ENCODE results near the gene USP53. TPM values are rescaled to one million over a fixed set of nuclear protein-coding genes. Genes with fewer than 3 reads are reported as not detected.

The USP53 gene
- total RNA-seq, 1 experiment from 2014 or later: 20.1 TPM

DNA sequence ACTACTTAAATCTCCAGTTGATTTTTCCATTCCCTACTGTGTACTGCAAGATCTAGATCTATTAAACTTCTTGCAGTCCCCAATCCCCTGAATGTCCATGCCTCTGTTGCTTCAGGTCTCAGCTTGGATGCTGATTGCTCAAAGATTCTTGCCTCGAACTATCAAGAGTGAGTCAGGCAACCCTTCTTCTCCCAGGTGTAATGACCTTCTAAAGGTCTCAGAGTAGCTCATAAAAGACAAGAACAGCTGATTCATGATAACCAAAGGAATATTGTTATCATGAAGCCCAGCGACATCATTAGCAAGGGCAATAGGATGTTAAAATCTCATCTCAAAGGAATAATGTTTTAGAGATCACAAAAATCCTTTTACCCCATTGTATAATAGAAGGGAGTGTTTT is 116.2 kb downstream of the USP53 start:
- ChIA-PET POLR2A (no interaction called here), CTCF (no interaction called here)
- H3K36me3 Mint-ChIP-seq: no peaks in the 10 kb centered on the region
- TF ChIP-seq ZNF416 (CRISPR knock-in tag; IDR thresholded peaks at IDR 0.05) (no peak), ZNF138 (CRISPR knock-in tag; conservative IDR thresholded peaks at IDR 0.05) (no peak), ZBTB21 (CRISPR knock-in tag; IDR thresholded peaks at IDR 0.05; ENCODE audit: borderline replicate concordance) (no peak), ESRRA (CRISPR knock-in tag; IDR thresholded peaks at IDR 0.05; ENCODE audit: borderline replicate concordance) (no peak), GABPB1 (CRISPR knock-in tag; IDR thresholded peaks at IDR 0.05) (no peak), JUN (CRISPR knock-in tag; IDR thresholded peaks at IDR 0.05) (no peak), MYBL2 (CRISPR knock-in tag; IDR thresholded peaks at IDR 0.05) (no peak), ZNF121 (CRISPR knock-in tag; IDR thresholded peaks at IDR 0.05) (no peak), KAT7 (CRISPR knock-in tag; IDR thresholded peaks at IDR 0.05; ENCODE audit: borderline replicate concordance) (no peak), MXD4 (CRISPR knock-in tag; IDR thresholded peaks at IDR 0.05; ENCODE audit: borderline replicate concordance) (no peak), JAZF1 (CRISPR knock-in tag; IDR thresholded peaks at IDR 0.05) (no peak), IRF2 (CRISPR knock-in tag; IDR thresholded peaks at IDR 0.05; ENCODE audit: borderline replicate concordance, low read depth) (no peak), FOXJ3 (CRISPR knock-in tag; IDR thresholded peaks at IDR 0.05; ENCODE audit: borderline replicate concordance) (no peak)
- TF ChIP-seq, protein P1, sequence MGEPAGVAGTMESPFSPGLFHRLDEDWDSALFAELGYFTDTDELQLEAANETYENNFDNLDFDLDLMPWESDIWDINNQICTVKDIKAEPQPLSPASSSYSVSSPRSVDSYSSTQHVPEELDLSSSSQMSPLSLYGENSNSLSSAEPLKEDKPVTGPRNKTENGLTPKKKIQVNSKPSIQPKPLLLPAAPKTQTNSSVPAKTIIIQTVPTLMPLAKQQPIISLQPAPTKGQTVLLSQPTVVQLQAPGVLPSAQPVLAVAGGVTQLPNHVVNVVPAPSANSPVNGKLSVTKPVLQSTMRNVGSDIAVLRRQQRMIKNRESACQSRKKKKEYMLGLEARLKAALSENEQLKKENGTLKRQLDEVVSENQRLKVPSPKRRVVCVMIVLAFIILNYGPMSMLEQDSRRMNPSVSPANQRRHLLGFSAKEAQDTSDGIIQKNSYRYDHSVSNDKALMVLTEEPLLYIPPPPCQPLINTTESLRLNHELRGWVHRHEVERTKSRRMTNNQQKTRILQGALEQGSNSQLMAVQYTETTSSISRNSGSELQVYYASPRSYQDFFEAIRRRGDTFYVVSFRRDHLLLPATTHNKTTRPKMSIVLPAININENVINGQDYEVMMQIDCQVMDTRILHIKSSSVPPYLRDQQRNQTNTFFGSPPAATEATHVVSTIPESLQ (CRISPR knock-in tag; IDR thresholded peaks at IDR 0.05): no peak
- TF ChIP-seq, protein P2, sequence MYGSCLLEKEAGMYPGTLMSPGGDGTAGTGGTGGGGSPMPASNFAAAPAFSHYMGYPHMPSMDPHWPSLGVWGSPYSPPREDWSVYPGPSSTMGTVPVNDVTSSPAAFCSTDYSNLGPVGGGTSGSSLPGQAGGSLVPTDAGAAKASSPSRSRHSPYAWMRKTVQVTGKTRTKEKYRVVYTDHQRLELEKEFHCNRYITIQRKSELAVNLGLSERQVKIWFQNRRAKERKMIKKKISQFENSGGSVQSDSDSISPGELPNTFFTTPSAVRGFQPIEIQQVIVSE (CRISPR knock-in tag; IDR thresholded peaks at IDR 0.05; ENCODE audit: borderline replicate concordance): no peak
- TF ChIP-seq, protein P3, sequence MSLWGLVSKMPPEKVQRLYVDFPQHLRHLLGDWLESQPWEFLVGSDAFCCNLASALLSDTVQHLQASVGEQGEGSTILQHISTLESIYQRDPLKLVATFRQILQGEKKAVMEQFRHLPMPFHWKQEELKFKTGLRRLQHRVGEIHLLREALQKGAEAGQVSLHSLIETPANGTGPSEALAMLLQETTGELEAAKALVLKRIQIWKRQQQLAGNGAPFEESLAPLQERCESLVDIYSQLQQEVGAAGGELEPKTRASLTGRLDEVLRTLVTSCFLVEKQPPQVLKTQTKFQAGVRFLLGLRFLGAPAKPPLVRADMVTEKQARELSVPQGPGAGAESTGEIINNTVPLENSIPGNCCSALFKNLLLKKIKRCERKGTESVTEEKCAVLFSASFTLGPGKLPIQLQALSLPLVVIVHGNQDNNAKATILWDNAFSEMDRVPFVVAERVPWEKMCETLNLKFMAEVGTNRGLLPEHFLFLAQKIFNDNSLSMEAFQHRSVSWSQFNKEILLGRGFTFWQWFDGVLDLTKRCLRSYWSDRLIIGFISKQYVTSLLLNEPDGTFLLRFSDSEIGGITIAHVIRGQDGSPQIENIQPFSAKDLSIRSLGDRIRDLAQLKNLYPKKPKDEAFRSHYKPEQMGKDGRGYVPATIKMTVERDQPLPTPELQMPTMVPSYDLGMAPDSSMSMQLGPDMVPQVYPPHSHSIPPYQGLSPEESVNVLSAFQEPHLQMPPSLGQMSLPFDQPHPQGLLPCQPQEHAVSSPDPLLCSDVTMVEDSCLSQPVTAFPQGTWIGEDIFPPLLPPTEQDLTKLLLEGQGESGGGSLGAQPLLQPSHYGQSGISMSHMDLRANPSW (CRISPR knock-in tag; conservative IDR thresholded peaks at IDR 0.05; ENCODE audit: low read depth): no peak
- TF ChIP-seq, protein P4, sequence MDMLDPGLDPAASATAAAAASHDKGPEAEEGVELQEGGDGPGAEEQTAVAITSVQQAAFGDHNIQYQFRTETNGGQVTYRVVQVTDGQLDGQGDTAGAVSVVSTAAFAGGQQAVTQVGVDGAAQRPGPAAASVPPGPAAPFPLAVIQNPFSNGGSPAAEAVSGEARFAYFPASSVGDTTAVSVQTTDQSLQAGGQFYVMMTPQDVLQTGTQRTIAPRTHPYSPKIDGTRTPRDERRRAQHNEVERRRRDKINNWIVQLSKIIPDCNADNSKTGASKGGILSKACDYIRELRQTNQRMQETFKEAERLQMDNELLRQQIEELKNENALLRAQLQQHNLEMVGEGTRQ (CRISPR knock-in tag; IDR thresholded peaks at IDR 0.05): no peak
- H3K27me3 Mint-ChIP-seq (ENCODE audit: low read depth): peaks cover 2% of the 10 kb centered on the region; the same call in 1 of the 2 replicates
- ATAC-seq (no peak), DNase-seq (ENCODE audit: low spot score) (no peak)
- no peaks in the 10 kb centered on the region for H3K4me1 Mint-ChIP-seq
- H3K27ac Mint-ChIP-seq: no peak overlapping the region
- no peaks in the 10 kb centered on the region for H3K9me3 Mint-ChIP-seq
- H3K4me3 Mint-ChIP-seq: no peak overlapping the region

DNA sequence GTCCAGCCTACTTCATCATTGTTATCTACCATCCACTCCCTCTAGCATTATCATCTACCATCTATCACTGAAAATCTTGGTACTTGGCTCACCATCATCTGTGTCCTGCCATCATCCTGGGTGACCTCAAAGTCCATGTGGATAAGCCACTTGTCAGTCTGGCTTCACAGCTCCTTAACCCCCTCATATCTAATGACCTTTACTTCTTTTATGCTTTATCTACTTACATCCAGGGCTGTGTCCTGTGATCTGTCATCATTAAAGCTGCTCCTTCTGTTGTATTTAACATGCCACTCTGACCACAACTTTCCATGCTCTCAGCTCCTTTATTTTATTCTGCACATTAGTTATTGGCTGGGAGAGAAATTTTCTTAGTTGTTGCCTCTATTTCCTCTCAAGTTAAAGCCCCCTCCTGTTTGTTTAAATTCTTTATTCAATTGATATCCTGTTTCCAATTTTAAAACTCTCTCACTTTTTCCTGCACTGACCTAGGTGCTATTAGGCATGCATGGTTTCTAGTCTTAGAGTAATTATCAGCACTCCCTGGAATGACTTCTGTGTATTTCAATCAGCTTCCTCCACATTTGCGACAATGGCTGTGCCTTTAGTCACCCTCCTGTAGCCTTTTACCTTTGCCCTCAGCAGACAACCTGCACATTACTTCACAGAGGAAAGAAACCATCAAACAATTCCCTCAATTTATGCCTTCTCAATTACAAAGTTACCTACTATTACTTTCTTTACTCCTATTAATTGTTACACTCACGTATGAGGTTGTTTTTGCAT is 117.5 kb downstream of the USP53 start:
- Mint-ChIP-seq H3K36me3 (no peaks in the 10 kb centered on the region), H3K4me3 (no peak overlapping the region), H3K4me1 (no peaks in the 10 kb centered on the region), H3K9me3 (no peaks in the 10 kb centered on the region), H3K27me3 (ENCODE audit: low read depth) (peaks cover 2% of the 10 kb centered on the region; the same call in 1 of the 2 replicates), H3K27ac (no peak overlapping the region)
- POLR2A ChIA-PET: no interaction called here
- ATAC-seq (no peak), DNase-seq (ENCODE audit: low spot score) (no peak)
- CTCF ChIA-PET: no interaction called here
- TF ChIP-seq, protein P5, sequence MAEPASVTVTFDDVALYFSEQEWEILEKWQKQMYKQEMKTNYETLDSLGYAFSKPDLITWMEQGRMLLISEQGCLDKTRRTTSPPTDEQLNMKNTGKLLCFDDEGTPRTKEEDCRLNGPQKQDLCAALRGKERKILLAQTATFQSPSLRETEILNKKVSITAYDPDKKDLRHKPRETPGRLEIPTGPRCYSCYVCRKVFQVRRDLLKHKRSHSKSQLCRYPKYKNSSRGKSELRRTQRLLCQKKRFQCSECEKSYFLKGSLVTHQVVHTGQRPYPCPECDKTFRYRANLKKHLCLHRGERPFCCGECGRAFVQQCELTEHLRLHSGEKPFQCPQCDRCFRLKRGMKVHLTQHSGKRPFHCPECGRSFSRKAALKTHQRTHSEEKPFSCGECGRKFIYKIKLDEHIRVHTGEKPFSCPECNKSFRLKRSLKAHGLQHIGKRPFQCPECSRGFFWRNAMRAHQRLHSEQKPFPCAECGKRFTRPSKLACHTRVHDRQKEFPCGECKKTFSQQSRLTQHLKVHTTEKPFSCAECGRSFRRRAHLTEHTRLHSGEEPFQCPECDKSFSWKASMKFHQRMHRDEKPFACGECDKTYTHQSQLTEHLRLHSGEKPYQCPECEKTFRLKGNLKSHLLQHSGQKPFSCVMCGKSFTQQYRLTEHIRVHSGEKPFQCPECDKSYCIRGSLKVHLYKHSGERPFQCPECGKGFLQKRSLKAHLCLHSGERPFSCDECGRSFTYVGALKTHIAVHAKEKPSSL (CRISPR knock-in tag; conservative IDR thresholded peaks at IDR 0.05): no peak
- TF ChIP-seq ZNF416 (CRISPR knock-in tag; IDR thresholded peaks at IDR 0.05) (no peak), ZNF396 (CRISPR knock-in tag; IDR thresholded peaks at IDR 0.05; ENCODE audit: borderline replicate concordance) (no peak), JAZF1 (CRISPR knock-in tag; IDR thresholded peaks at IDR 0.05) (no peak), TP53 (CRISPR knock-in tag; IDR thresholded peaks at IDR 0.05) (no peak), ELF4 (CRISPR knock-in tag; IDR thresholded peaks at IDR 0.05; ENCODE audit: low read depth) (no peak), KAT7 (CRISPR knock-in tag; IDR thresholded peaks at IDR 0.05; ENCODE audit: borderline replicate concordance) (no peak), FOXK1 (CRISPR knock-in tag; IDR thresholded peaks at IDR 0.05) (no peak), ZNF219 (CRISPR knock-in tag; IDR thresholded peaks at IDR 0.05; ENCODE audit: borderline replicate concordance) (no peak)
- TF ChIP-seq, protein P2 (CRISPR knock-in tag; IDR thresholded peaks at IDR 0.05; ENCODE audit: borderline replicate concordance): no peak
- TF ChIP-seq, protein P6, sequence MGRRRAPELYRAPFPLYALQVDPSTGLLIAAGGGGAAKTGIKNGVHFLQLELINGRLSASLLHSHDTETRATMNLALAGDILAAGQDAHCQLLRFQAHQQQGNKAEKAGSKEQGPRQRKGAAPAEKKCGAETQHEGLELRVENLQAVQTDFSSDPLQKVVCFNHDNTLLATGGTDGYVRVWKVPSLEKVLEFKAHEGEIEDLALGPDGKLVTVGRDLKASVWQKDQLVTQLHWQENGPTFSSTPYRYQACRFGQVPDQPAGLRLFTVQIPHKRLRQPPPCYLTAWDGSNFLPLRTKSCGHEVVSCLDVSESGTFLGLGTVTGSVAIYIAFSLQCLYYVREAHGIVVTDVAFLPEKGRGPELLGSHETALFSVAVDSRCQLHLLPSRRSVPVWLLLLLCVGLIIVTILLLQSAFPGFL (CRISPR knock-in tag; IDR thresholded peaks at IDR 0.05; ENCODE audit: borderline replicate concordance): no peak
